ENCODE data around the gene CD226.

Gene CD226

DNA sequence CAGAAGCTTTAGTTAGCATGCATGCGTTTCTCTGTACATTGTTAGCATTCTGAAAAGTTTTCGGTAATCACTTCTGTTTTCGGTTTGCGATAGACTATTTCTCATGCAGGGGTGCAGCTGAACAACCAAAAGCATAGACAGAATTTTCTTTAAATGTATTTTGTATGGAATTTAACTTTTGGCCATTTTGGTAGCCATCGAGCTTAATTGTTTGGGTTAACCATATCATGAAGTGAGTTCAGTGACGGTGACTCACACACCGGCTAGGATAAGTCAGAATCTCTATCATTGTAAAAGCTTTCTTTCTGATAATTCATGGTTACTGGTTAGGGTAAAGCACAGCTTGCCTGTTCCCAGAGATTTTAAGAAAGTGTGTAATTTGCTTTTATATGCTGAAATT is 107.2 kb downstream of the CD226 start:
- no peak for ATAC-seq
- TF ChIP-seq SNAI2 (CRISPR knock-in tag; IDR thresholded peaks at IDR 0.05) (no peak), TCF4 (CRISPR knock-in tag; IDR thresholded peaks at IDR 0.05; ENCODE audit: borderline replicate concordance) (no peak)

DNA sequence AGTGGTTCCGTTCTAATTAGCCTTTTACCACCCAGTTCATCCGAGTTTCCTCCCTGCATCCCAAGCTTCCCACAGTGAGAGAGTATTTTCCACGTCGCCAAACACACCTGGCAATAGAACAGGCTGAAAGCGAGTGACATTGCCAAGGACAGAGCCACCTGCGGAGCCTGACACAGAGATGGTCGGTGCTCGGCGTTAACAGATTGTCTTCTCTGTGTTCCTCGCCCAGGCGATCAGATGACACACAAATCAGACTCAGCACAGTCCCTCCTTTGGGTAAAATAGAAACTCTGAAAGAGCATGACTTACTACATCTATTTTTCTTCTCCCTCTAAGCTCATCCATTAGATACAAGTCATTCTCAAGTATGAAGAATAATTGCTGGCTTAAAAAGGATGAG is 107.7 kb downstream of the CD226 start:
- no peak for ATAC-seq
- no peak for TF ChIP-seq PPARA (CRISPR knock-in tag; IDR thresholded peaks at IDR 0.05; ENCODE audit: borderline replicate concordance)
- TF ChIP-seq, protein P1, sequence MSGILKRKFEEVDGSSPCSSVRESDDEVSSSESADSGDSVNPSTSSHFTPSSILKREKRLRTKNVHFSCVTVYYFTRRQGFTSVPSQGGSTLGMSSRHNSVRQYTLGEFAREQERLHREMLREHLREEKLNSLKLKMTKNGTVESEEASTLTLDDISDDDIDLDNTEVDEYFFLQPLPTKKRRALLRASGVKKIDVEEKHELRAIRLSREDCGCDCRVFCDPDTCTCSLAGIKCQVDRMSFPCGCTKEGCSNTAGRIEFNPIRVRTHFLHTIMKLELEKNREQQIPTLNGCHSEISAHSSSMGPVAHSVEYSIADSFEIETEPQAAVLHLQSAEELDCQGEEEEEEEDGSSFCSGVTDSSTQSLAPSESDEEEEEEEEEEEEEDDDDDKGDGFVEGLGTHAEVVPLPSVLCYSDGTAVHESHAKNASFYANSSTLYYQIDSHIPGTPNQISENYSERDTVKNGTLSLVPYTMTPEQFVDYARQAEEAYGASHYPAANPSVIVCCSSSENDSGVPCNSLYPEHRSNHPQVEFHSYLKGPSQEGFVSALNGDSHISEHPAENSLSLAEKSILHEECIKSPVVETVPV (CRISPR knock-in tag; IDR thresholded peaks at IDR 0.05): no peak
- TF ChIP-seq, protein P2, sequence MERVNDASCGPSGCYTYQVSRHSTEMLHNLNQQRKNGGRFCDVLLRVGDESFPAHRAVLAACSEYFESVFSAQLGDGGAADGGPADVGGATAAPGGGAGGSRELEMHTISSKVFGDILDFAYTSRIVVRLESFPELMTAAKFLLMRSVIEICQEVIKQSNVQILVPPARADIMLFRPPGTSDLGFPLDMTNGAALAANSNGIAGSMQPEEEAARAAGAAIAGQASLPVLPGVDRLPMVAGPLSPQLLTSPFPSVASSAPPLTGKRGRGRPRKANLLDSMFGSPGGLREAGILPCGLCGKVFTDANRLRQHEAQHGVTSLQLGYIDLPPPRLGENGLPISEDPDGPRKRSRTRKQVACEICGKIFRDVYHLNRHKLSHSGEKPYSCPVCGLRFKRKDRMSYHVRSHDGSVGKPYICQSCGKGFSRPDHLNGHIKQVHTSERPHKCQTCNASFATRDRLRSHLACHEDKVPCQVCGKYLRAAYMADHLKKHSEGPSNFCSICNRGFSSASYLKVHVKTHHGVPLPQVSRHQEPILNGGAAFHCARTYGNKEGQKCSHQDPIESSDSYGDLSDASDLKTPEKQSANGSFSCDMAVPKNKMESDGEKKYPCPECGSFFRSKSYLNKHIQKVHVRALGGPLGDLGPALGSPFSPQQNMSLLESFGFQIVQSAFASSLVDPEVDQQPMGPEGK (CRISPR knock-in tag; IDR thresholded peaks at IDR 0.05; ENCODE audit: borderline replicate concordance): no peak
- no peak for TF ChIP-seq TCF4 (CRISPR knock-in tag; IDR thresholded peaks at IDR 0.05; ENCODE audit: borderline replicate concordance)
- TF ChIP-seq ZNF565 (CRISPR knock-in tag; conservative IDR thresholded peaks at IDR 0.05; ENCODE audit: low read depth): no peak
- TF ChIP-seq ARNTL (CRISPR knock-in tag; IDR thresholded peaks at IDR 0.05; ENCODE audit: borderline replicate concordance, low read depth): no peak
- no peak for TF ChIP-seq OSR1 (CRISPR knock-in tag; IDR thresholded peaks at IDR 0.05)
- no peak for TF ChIP-seq TOX (CRISPR knock-in tag; IDR thresholded peaks at IDR 0.05; ENCODE audit: borderline replicate concordance)
- no peak for TF ChIP-seq GLIS3 (CRISPR knock-in tag; IDR thresholded peaks at IDR 0.05)
- TF ChIP-seq SNAI2 (CRISPR knock-in tag; IDR thresholded peaks at IDR 0.05): no peak
- no peak for TF ChIP-seq ZFP30 (CRISPR knock-in tag; IDR thresholded peaks at IDR 0.05)

DNA sequence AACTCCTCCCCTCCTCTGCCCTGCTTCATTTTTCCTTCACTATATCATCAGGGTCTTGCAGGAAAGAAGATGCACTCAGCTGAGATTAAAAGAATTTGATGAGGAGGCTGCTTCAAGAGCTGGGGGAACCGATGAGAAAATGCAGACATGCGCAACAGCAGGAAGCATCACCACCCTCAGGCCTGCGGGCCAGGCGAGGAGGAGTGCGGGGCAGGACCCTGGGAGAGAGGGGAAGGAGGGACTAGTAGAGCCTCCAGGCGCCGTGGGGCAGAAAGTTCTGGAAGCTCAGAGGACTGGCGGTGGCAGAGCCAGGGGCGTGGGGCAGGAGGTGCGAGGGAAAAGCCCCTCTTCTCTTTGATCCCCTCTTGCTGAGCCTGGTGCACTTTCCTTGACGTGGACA is 108.2 kb downstream of the CD226 start:
- TF ChIP-seq ZFP30 (CRISPR knock-in tag; IDR thresholded peaks at IDR 0.05) (no peak), BACH2 (CRISPR knock-in tag; IDR thresholded peaks at IDR 0.05; ENCODE audit: borderline replicate concordance) (no peak), SNAI2 (CRISPR knock-in tag; IDR thresholded peaks at IDR 0.05) (no peak), ZFP3 (CRISPR knock-in tag; IDR thresholded peaks at IDR 0.05) (no peak), PPARA (CRISPR knock-in tag; IDR thresholded peaks at IDR 0.05; ENCODE audit: borderline replicate concordance) (no peak), RARB (CRISPR knock-in tag; IDR thresholded peaks at IDR 0.05) (no peak), TOX (CRISPR knock-in tag; IDR thresholded peaks at IDR 0.05; ENCODE audit: borderline replicate concordance) (no peak), CSDC2 (CRISPR knock-in tag; IDR thresholded peaks at IDR 0.05) (no peak), ISL1 (CRISPR knock-in tag; IDR thresholded peaks at IDR 0.05) (no peak)
- TF ChIP-seq, protein P1 (CRISPR knock-in tag; IDR thresholded peaks at IDR 0.05): no peak
- TF ChIP-seq, protein P3, sequence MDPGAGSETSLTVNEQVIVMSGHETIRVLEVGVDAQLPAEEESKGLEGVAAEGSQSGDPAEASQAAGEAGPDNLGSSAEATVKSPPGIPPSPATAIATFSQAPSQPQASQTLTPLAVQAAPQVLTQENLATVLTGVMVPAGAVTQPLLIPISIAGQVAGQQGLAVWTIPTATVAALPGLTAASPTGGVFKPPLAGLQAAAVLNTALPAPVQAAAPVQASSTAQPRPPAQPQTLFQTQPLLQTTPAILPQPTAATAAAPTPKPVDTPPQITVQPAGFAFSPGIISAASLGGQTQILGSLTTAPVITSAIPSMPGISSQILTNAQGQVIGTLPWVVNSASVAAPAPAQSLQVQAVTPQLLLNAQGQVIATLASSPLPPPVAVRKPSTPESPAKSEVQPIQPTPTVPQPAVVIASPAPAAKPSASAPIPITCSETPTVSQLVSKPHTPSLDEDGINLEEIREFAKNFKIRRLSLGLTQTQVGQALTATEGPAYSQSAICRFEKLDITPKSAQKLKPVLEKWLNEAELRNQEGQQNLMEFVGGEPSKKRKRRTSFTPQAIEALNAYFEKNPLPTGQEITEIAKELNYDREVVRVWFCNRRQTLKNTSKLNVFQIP (CRISPR knock-in tag; IDR thresholded peaks at IDR 0.05; ENCODE audit: borderline replicate concordance, low read depth): no peak
- TF ChIP-seq, protein P4, sequence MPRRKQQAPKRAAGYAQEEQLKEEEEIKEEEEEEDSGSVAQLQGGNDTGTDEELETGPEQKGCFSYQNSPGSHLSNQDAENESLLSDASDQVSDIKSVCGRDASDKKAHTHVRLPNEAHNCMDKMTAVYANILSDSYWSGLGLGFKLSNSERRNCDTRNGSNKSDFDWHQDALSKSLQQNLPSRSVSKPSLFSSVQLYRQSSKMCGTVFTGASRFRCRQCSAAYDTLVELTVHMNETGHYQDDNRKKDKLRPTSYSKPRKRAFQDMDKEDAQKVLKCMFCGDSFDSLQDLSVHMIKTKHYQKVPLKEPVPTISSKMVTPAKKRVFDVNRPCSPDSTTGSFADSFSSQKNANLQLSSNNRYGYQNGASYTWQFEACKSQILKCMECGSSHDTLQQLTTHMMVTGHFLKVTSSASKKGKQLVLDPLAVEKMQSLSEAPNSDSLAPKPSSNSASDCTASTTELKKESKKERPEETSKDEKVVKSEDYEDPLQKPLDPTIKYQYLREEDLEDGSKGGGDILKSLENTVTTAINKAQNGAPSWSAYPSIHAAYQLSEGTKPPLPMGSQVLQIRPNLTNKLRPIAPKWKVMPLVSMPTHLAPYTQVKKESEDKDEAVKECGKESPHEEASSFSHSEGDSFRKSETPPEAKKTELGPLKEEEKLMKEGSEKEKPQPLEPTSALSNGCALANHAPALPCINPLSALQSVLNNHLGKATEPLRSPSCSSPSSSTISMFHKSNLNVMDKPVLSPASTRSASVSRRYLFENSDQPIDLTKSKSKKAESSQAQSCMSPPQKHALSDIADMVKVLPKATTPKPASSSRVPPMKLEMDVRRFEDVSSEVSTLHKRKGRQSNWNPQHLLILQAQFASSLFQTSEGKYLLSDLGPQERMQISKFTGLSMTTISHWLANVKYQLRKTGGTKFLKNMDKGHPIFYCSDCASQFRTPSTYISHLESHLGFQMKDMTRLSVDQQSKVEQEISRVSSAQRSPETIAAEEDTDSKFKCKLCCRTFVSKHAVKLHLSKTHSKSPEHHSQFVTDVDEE (CRISPR knock-in tag; IDR thresholded peaks at IDR 0.05): no peak
- TF ChIP-seq, protein P2 (CRISPR knock-in tag; IDR thresholded peaks at IDR 0.05; ENCODE audit: borderline replicate concordance): no peak
- no peak for ATAC-seq
